A673 (cell line): ENCODE data around the gene TENM4. TPM values are rescaled to one million over a fixed set of nuclear protein-coding genes. Genes with fewer than 3 reads are reported as not detected.

Experiments
- BruUV-seq: library from RNA; stranded (reverse); fragments of 400-500 nt; replicated peaks from 2 replicates; lab custom pipeline; 2021; lab: Mats Ljungman, UMichigan
- CTCF ChIA-PET: fragments of 300-600 bp; sonication (Branson Sonifier 250); formaldehyde crosslinking; loops from one replicate; lab custom pipeline; 2022; ENCODE audit warnings: antibody characterized with exemption; lab: Charles Lee
- POLR2A ChIA-PET: fragments of 300-600 bp; sonication (Branson Sonifier 250); formaldehyde crosslinking; loops from one replicate; lab custom pipeline; 2022; ENCODE audit warnings: antibody characterized with exemption; ENCODE audit not compliant: low non-redundant PET; lab: Charles Lee
- DNase-seq: peaks from one replicate; pipeline ENCODE4 v3.0.0-alpha.2; 2015; ENCODE audit warnings: low spot score
- H3K27ac ChIP-seq: fragments of 200-600 bp; sonication (generic); 2 replicates; pipeline ENCODE4 v1.5.1; 2016; ENCODE audit warnings: mixed run types, low read depth, mild to moderate bottlenecking, mixed read lengths, antibody characterized with exemption, low read length; ENCODE audit not compliant: poor library complexity, severe bottlenecking
- H3K27me3 ChIP-seq: fragments of 200-600 bp; sonication (generic); replicated peaks from 2 replicates; pipeline ENCODE4 v1.6.1; 2017; ENCODE audit warnings: mixed run types, low read depth, mild to moderate bottlenecking, mixed read lengths, antibody characterized with exemption, low read length; ENCODE audit not compliant: insufficient read depth, poor library complexity
- H3K36me3 ChIP-seq: fragments of 200-600 bp; sonication (generic); 2 replicates; pipeline ENCODE4 v1.6.1; 2016; ENCODE audit warnings: mixed run types, mild to moderate bottlenecking, mixed read lengths, antibody characterized with exemption, low read length; ENCODE audit not compliant: insufficient read depth, poor library complexity, severe bottlenecking
- H3K4me1 ChIP-seq: fragments of 200-600 bp; sonication (generic); 2 replicates; pipeline ENCODE4 v1.6.1; 2017; ENCODE audit warnings: mixed run types, mild to moderate bottlenecking, mixed read lengths, antibody characterized with exemption, low read length; ENCODE audit not compliant: insufficient read depth, poor library complexity, severe bottlenecking
- H3K4me3 ChIP-seq: fragments of 200-600 bp; sonication (generic); 2 replicates; pipeline ENCODE4 v1.5.1; 2016; ENCODE audit warnings: low read depth, mixed run types, mild to moderate bottlenecking, mixed read lengths, low read length; ENCODE audit not compliant: poor library complexity, severe bottlenecking
- H3K9me3 ChIP-seq: fragments of 200-600 bp; sonication (generic); 2 replicates; pipeline ENCODE4 v1.6.1; 2016; ENCODE audit warnings: mixed run types, low read depth, mild to moderate bottlenecking, mixed read lengths, antibody characterized with exemption, low read length; ENCODE audit not compliant: poor library complexity, severe bottlenecking
- EZH2 ChIP-seq: fragments of 200-600 bp; sonication (generic); IDR thresholded peaks from 2 replicates; pipeline ENCODE4 v1.6.1; 2017; ENCODE audit warnings: borderline replicate concordance, low read depth, mild to moderate bottlenecking, mixed read lengths, antibody characterized with exemption, low read length; ENCODE audit not compliant: poor library complexity, severe bottlenecking
- intact Hi-C: fragments of 100-400 bp; cut with micrococcal nuclease; formaldehyde crosslinking; loops from one replicate; pipeline ENCODE4 v1.10.0; 2022; ENCODE audit not compliant: unreplicated experiment
- total RNA-seq: library from RNA; stranded (reverse); gene quantifications from 2 replicates; pipeline ENCODE4 v1.2.3, GENCODE V29; 2021
- TF ChIP-seq, protein P1 (sequence below): fragments of 300-800, 200-600 bp; sonication (generic); conservative IDR thresholded peaks from 2 replicates; pipeline ENCODE4 v1.5.1; 2017; ENCODE audit warnings: low read depth, mild to moderate bottlenecking, antibody characterized with exemption, low read length, moderate library complexity, mixed read lengths

The TENM4 gene
- total RNA-seq, 1 experiment from 2014 or later: 0.11 TPM

DNA sequence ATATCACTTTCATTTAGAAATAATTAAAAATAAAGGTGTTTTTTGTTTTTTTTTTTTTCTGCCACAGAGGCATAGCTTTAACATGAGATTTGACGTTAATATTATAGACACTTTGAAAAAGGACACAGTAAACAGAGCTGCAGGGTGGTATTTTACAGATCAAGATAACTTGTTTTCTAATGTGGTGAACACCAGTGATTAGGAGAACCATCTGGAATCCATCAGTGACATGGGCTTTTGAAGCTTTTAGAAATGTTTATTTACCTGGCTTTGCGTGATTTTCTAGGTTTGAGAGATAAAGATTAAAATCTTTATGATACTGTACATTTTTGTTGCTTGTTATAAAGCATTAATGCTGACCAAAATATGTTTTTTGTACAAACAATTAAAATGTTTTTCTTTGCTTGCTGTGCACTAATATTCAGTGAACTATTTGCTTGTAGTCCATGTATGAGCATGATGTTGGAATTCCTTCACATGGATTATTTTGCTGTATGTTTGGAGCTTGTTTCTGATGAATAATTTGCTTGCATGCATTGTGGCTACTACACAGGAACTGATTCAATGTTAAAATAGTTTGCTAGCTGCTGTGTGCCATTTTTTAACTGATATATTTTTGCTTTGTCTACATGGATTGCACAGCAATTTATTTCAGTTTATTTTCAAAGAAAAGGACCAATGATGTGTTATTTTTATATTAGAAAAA lies 514.0 kb downstream of the TENM4 start:
- Histone ChIP-seq H3K27ac (no peak overlapping the region), H3K4me1 (no peaks in the 10 kb centered on the region), H3K9me3 (no peaks in the 10 kb centered on the region), H3K36me3 (no peaks in the 10 kb centered on the region), H3K27me3 (peaks cover 38% of the 10 kb centered on the region), H3K4me3 (no peak overlapping the region)
- TF ChIP-seq EZH2: no peak
- TF ChIP-seq, protein P1, sequence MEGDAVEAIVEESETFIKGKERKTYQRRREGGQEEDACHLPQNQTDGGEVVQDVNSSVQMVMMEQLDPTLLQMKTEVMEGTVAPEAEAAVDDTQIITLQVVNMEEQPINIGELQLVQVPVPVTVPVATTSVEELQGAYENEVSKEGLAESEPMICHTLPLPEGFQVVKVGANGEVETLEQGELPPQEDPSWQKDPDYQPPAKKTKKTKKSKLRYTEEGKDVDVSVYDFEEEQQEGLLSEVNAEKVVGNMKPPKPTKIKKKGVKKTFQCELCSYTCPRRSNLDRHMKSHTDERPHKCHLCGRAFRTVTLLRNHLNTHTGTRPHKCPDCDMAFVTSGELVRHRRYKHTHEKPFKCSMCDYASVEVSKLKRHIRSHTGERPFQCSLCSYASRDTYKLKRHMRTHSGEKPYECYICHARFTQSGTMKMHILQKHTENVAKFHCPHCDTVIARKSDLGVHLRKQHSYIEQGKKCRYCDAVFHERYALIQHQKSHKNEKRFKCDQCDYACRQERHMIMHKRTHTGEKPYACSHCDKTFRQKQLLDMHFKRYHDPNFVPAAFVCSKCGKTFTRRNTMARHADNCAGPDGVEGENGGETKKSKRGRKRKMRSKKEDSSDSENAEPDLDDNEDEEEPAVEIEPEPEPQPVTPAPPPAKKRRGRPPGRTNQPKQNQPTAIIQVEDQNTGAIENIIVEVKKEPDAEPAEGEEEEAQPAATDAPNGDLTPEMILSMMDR: no peak
- ChIA-PET CTCF (no interaction called here), POLR2A (interaction anchor here (0.6 kb wide), 1 partner anchor 16 kb away, joined by 4 read pairs; no protein-coding TSS in a partner anchor)
- BruUV-seq: no TSS peak
- intact Hi-C loops: no loop called here
- no peak for DNase-seq

DNA sequence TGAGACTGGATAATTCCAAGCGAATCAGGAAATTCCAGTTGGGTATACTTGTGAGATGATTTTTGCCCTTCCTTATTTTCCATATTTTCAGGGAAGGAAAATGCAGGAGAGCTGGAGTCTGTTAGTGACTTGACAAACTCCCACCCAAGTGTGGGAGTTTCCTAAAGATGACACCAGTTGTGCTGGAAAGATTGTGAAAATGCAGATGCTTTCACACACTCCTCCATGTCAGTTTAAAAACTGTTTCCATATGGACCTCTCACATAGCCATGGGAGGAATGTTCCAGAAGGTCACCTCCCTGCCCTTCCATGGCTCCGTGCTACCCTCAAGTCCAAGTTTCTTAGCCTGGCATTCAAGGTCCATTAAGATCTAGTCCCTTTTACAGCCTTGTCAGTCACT lies 515.4 kb downstream of the TENM4 start:
- DNase-seq: no peak
- H3K27ac ChIP-seq: no peak overlapping the region
- intact Hi-C loops: no loop called here
- no peaks in the 10 kb centered on the region for H3K9me3 ChIP-seq
- H3K4me1 ChIP-seq: no peaks in the 10 kb centered on the region
- peaks cover 38% of the 10 kb centered on the region for H3K27me3 ChIP-seq
- POLR2A ChIA-PET: no interaction called here
- CTCF ChIA-PET: interaction anchor here (0.6 kb wide), 1 partner anchor 11 kb away, joined by 4 read pairs; no protein-coding TSS in a partner anchor
- no peak overlapping the region for H3K4me3 ChIP-seq
- TF ChIP-seq, protein P1: no peak
- no peak for TF ChIP-seq EZH2
- no TSS peak for BruUV-seq
- H3K36me3 ChIP-seq: no peaks in the 10 kb centered on the region

- no peaks in the 10 kb centered on the region for H3K36me3 ChIP-seq
- H3K27ac ChIP-seq: no peak overlapping the region
- DNase-seq: no peak
- H3K9me3 ChIP-seq: no peaks in the 10 kb centered on the region
- ChIA-PET CTCF (no interaction called here), POLR2A (interaction anchor here (0.6 kb wide), 1 partner anchor 120 kb away, joined by 3 read pairs; no protein-coding TSS in a partner anchor)
- peaks cover 49% of the 10 kb centered on the region for H3K27me3 ChIP-seq
- no TSS peak for BruUV-seq
- no peaks in the 10 kb centered on the region for H3K4me1 ChIP-seq
- TF ChIP-seq, protein P1: no peak
- TF ChIP-seq EZH2: no peak
- intact Hi-C loops: no loop called here
- no peak overlapping the region for H3K4me3 ChIP-seq
These were observed 517.8 kb downstream of the TENM4 start for GRCh38 chr11:78922859-78923625.
